Melanocyte of skin (primary cell): Measurements from ENCODE around the gene RASSF9. TPM values are rescaled to one million over a fixed set of nuclear protein-coding genes. Genes with fewer than 3 reads are reported as not detected.

Experiments used
- total RNA-seq, 2 donors: library from RNA; depleted of rRNA; stranded (reverse); fragments of >200 nt; gene quantifications; 2 replicates each; pipeline ENCODE4 v1.2.3, GENCODE V29; 2012

The RASSF9 gene
- total RNA-seq: under 1 TPM in 1 of 2 donors, not detected in 1; under 0.01 TPM

GRCh38 chr12:85836197-85837090 lies at the start of gene RASSF9:
Gene RASSF9, minus strand, starts transcription at chr12:85836409. Its CDS starts 208 bp downstream, at chr12:85836201.

GRCh38 chr12:85874031-85874461 lies 37.8 kb upstream of the RASSF9 start, which contains the start of gene NTS:
Gene NTS, plus strand, starts transcription at chr12:85874295. Its CDS starts 109 bp downstream, at chr12:85874404.

Other genes starting within 250 kb of the RASSF9 start
- gene NTS, start 37.9 kb upstream of the RASSF9 start, total RNA-seq: not detected